ENCODE results near the gene SCGB1A1. TPM values are rescaled to one million over a fixed set of nuclear protein-coding genes. Genes with fewer than 3 reads are reported as not detected.

Gene SCGB1A1
- total and polyA plus RNA-seq, 7 donors: 11.4 TPM; not detected in 6

DNA sequence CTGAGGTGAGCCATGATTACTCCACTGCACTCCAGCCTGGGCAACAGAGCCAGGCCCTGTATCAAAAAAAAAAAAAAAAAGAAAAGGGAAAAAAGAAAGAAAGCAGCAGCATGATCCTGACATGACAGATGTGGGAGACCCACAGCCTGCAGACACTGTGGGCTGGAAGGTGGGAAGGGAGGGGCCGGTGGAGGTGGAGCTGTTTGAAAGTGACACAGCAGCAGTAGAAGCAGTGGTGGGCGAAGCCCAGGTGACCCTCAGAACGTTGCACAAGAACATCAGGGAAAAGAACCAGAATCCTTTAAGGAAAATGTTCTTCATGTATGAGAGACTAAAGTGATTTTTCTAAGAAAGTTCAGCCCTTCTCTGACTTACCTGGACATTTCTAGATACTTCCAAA lies 26.3 kb upstream of the SCGB1A1 start:
- H3K27me3 ChIP-seq: no peaks in the 10 kb centered on the region
- H3K4me1 ChIP-seq: peaks cover 0 to 31% (median 25%) of the 10 kb centered on the region in 4 donors
- H3K4me3 ChIP-seq: no peak overlapping the region
- H3K9me3 ChIP-seq: no peaks in the 10 kb centered on the region
- no peak for DNase-seq
- no peaks in the 10 kb centered on the region for H3K36me3 ChIP-seq
- intact Hi-C loops (cut with DNase I): loop anchor here (10.0 kb wide), 1 partner anchor 492 kb away; the partner anchor contains the start of gene SLC3A2
- TF ChIP-seq, protein P1, sequence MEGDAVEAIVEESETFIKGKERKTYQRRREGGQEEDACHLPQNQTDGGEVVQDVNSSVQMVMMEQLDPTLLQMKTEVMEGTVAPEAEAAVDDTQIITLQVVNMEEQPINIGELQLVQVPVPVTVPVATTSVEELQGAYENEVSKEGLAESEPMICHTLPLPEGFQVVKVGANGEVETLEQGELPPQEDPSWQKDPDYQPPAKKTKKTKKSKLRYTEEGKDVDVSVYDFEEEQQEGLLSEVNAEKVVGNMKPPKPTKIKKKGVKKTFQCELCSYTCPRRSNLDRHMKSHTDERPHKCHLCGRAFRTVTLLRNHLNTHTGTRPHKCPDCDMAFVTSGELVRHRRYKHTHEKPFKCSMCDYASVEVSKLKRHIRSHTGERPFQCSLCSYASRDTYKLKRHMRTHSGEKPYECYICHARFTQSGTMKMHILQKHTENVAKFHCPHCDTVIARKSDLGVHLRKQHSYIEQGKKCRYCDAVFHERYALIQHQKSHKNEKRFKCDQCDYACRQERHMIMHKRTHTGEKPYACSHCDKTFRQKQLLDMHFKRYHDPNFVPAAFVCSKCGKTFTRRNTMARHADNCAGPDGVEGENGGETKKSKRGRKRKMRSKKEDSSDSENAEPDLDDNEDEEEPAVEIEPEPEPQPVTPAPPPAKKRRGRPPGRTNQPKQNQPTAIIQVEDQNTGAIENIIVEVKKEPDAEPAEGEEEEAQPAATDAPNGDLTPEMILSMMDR (IDR thresholded peaks at IDR 0.05): no peak
- TF ChIP-seq POLR2AphosphoS5 (IDR thresholded peaks at IDR 0.05) (no peak), POLR2A (IDR thresholded peaks at IDR 0.05) (no peak), EP300 (IDR thresholded peaks at IDR 0.05) (no peak)
- H3K27ac ChIP-seq: no peak overlapping the region
- WGBS, 2 donors: 84 to 86% methylated on average over 3 of the region's 3 CpGs

DNA sequence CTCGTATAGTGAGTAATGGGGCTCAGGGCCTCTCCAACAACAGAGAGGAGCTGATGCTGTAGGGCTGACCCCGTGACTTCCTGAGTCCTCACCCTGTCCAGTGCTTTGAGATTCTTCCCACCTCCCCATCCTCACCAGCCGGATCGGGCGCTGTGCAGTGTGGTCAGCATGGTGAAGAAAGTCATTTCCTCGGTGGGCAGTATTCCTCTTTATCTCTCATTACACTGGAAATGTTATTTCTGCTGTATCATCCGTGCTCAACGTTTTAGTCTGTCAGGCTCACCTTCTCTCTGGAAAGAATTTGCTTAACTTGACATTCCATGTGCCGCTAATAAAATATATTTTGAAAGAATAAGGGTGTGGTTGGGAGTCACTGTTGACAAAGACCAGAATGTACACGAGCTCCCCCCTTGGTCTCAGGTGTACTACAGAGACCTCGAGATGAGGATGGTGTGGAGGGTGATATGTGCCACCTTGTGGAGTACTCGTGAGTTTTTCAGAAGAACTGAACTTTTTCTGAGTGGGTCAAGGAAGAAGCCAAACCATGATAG lies 25.7 kb upstream of the SCGB1A1 start:
- intact Hi-C loops (cut with DNase I): loop anchor here (10.0 kb wide), 1 partner anchor 492 kb away; the partner anchor contains the start of gene SLC3A2
- DNase-seq: no peak
- H3K27ac ChIP-seq: no peak overlapping the region
- no peaks in the 10 kb centered on the region for H3K27me3 ChIP-seq
- no peaks in the 10 kb centered on the region for H3K9me3 ChIP-seq
- H3K36me3 ChIP-seq: no peaks in the 10 kb centered on the region
- peaks cover 0 to 37% (median 31%) of the 10 kb centered on the region in 4 donors for H3K4me1 ChIP-seq
- no peak for TF ChIP-seq EP300 (IDR thresholded peaks at IDR 0.05)
- no peak for TF ChIP-seq POLR2AphosphoS5 (IDR thresholded peaks at IDR 0.05)
- TF ChIP-seq POLR2A (IDR thresholded peaks at IDR 0.05): no peak
- TF ChIP-seq, protein P1 (IDR thresholded peaks at IDR 0.05): no peak
- no peak overlapping the region for H3K4me3 ChIP-seq
- WGBS, 2 donors: 37 to 38% methylated on average over 12 of the region's 12 CpGs

DNA sequence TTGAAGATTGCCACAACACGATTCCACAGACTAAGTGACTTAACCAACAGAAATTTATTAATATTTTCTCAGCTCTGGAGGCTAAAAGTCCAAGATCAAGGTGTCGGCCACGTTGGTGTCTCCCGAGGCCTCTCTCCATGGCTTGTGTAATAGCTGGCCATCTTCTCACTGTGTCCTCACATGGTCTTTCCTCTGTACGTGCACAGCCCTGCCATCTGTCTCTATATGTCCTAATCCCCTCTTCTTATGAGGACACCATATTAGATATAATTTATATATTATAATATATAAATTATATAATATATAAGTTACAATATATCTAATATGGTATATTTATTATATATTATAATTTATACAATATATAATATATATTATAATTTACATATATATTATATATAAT lies 25.1 kb upstream of the SCGB1A1 start:
- Histone ChIP-seq H3K4me3 (no peak overlapping the region), H3K36me3 (no peaks in the 10 kb centered on the region), H3K27me3 (no peaks in the 10 kb centered on the region), H3K9me3 (no peaks in the 10 kb centered on the region), H3K27ac (no peak overlapping the region), H3K4me1 (peaks cover 0 to 43% (median 37%) of the 10 kb centered on the region in 4 donors)
- DNase-seq: no peak
- no peak for TF ChIP-seq POLR2AphosphoS5 (IDR thresholded peaks at IDR 0.05)
- TF ChIP-seq EP300 (IDR thresholded peaks at IDR 0.05): no peak
- TF ChIP-seq, protein P1 (IDR thresholded peaks at IDR 0.05): no peak
- no peak for TF ChIP-seq POLR2A (IDR thresholded peaks at IDR 0.05)
- WGBS, 2 donors: 67 to 78% methylated on average over 5 of the region's 5 CpGs
- intact Hi-C loops (cut with DNase I): loop anchor here (2.0 to 10.0 kb wide), 3 partner anchors 29 to 491 kb away; partner anchors contain the start of gene SLC3A2

DNA sequence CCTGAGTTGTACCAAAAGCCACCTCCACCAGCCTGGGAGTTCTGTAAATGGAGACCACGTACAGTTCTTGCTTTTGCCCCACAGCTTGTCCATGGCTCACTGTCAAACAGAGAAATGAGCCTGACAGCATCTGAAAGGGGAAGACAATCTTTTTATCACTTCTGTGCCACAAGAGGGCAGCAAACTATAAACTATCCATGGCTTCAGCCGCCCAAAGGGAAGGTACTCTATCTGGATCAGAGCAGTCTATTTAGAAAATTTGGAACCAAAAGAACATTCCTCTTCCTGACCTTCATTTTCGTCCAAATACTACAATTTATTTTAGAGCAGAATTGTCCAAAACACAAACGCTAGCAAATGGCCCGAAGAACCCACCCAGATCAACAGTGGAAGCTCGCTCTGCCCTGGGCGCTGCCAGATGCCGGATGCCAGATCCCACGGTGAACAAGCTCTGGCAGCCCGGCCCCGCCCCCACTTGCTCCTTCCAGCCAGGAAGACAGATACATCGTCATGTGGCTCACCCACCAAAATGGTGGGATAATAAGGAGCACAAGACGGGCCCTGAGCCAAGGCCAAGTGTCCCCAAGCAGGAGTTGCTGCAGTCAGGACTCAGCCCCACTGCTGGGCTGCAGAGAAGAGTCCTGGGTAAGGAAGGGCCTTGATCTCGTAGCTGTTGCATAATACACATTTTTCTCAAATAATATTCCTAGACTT lies 23.9 kb upstream of the SCGB1A1 start:
- Histone ChIP-seq H3K4me3 (peak overlapping the region in 3 of 4 donors; percentile 29 to 41 (median 40)), H3K27ac (peak overlapping the region; percentile 82 to 95 (median 86)), H3K27me3 (no peaks in the 10 kb centered on the region), H3K9me3 (no peaks in the 10 kb centered on the region), H3K36me3 (no peaks in the 10 kb centered on the region), H3K4me1 (peaks cover 0 to 56% (median 49%) of the 10 kb centered on the region in 4 donors)
- DNase-seq: peak; percentile 94
- TF ChIP-seq POLR2AphosphoS5 (IDR thresholded peaks at IDR 0.05) (peak in 3 of 4 donors; percentile 30 to 44 (median 41)), POLR2A (IDR thresholded peaks at IDR 0.05) (no peak)
- TF ChIP-seq, protein P1 (IDR thresholded peaks at IDR 0.05): peak; percentile 50 to 75 (median 68)
- 29 to 32% methylated on average over 14 of the region's 14 CpGs for WGBS, 2 donors
- intact Hi-C loops (cut with DNase I): loop anchor here (1.0 to 10.0 kb wide), 4 partner anchors 28 to 490 kb away; partner anchors contain the start of gene SLC3A2

All from sigmoid colon (tissue), 7 donors.